Measurements from ENCODE around the gene KIAA1671. TPM values are rescaled to one million over a fixed set of nuclear protein-coding genes. Genes with fewer than 3 reads are reported as not detected.

The KIAA1671 gene
- total RNA-seq, 6 donors from 2014 or later: 30.9 to 57.7 (median 42.1) TPM

- Histone ChIP-seq H3K36me3 (peaks cover 0 to 31% (median 16%) of the 10 kb centered on the region in 4 donors), H3K27ac (no peak overlapping the region), H3K4me3 (no peak overlapping the region), H3K4me1 (no peaks in the 10 kb centered on the region), H3K9me3 (no peaks in the 10 kb centered on the region), H3K27me3 (no peaks in the 10 kb centered on the region)
- ATAC-seq (ENCODE audit: low FRiP score in 2 of 2): no peak
- no peak for TF ChIP-seq POLR2AphosphoS5 (IDR thresholded peaks at IDR 0.05)
- TF ChIP-seq, protein P1, sequence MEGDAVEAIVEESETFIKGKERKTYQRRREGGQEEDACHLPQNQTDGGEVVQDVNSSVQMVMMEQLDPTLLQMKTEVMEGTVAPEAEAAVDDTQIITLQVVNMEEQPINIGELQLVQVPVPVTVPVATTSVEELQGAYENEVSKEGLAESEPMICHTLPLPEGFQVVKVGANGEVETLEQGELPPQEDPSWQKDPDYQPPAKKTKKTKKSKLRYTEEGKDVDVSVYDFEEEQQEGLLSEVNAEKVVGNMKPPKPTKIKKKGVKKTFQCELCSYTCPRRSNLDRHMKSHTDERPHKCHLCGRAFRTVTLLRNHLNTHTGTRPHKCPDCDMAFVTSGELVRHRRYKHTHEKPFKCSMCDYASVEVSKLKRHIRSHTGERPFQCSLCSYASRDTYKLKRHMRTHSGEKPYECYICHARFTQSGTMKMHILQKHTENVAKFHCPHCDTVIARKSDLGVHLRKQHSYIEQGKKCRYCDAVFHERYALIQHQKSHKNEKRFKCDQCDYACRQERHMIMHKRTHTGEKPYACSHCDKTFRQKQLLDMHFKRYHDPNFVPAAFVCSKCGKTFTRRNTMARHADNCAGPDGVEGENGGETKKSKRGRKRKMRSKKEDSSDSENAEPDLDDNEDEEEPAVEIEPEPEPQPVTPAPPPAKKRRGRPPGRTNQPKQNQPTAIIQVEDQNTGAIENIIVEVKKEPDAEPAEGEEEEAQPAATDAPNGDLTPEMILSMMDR (IDR thresholded peaks at IDR 0.05): no peak
- no peak for TF ChIP-seq EP300 (IDR thresholded peaks at IDR 0.05)
- TF ChIP-seq POLR2A (IDR thresholded peaks at IDR 0.05): no peak
- 90% methylated on average over 8 of the region's 8 CpGs for WGBS, 2 donors
- DNase-seq: no peak
Observed at GRCh38 chr22:25038239-25038638, 85.7 kb downstream of the KIAA1671 start.

GRCh38 chr22:25038771-25039170 is 86.3 kb downstream of the KIAA1671 start:
- no peak for DNase-seq
- no peak for ATAC-seq (ENCODE audit: low FRiP score in 2 of 2)
- 86 to 95% methylated on average over 11 to 15 of the region's 15 CpGs for WGBS, 2 donors

GRCh38 chr22:25039255-25039654 is 86.7 kb downstream of the KIAA1671 start:
- no peak for DNase-seq
- Histone ChIP-seq H3K4me3 (no peak overlapping the region), H3K27ac (no peak overlapping the region)

More at GRCh38 chr22:25038771-25039170, 86.3 kb downstream of the KIAA1671 start:
- H3K27ac ChIP-seq: no peak overlapping the region
- H3K36me3 ChIP-seq: peaks cover 0 to 31% (median 16%) of the 10 kb centered on the region in 4 donors
- H3K9me3 ChIP-seq: no peaks in the 10 kb centered on the region
- no peaks in the 10 kb centered on the region for H3K4me1 ChIP-seq
- no peak overlapping the region for H3K4me3 ChIP-seq
- no peak for TF ChIP-seq POLR2AphosphoS5 (IDR thresholded peaks at IDR 0.05)
- TF ChIP-seq POLR2A (IDR thresholded peaks at IDR 0.05): no peak
- TF ChIP-seq EP300 (IDR thresholded peaks at IDR 0.05): no peak
- TF ChIP-seq, protein P1 (IDR thresholded peaks at IDR 0.05): no peak
- no peaks in the 10 kb centered on the region for H3K27me3 ChIP-seq

DNA sequence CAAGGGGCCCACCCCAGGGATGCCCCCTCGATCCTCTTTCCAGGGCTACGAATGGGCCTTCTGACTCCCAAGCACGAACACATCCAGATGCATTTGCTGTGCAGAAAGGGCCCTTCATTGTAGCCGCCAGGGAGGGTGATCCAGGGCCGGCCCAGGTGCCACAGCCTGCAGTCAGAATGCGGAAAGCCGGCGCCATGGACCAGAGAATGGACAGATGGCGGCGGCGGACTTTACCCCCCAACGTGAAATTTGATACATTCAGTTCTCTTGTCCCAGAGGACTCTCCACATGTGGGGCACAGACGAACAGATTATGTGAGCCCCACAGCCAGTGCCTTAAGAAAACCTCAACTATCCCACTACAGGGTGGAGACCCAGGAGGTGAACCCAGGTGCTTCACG is 87.2 kb downstream of the KIAA1671 start:
- WGBS, 2 donors: 87 to 96% methylated on average over 12 to 14 of the region's 14 CpGs
- TF ChIP-seq POLR2AphosphoS5 (IDR thresholded peaks at IDR 0.05) (no peak), EP300 (IDR thresholded peaks at IDR 0.05) (no peak), POLR2A (IDR thresholded peaks at IDR 0.05) (no peak)
- TF ChIP-seq, protein P1 (IDR thresholded peaks at IDR 0.05): no peak
- Histone ChIP-seq H3K27ac (no peak overlapping the region), H3K36me3 (peaks cover 0 to 26% (median 16%) of the 10 kb centered on the region in 4 donors), H3K4me3 (no peak overlapping the region), H3K27me3 (no peaks in the 10 kb centered on the region), H3K9me3 (no peaks in the 10 kb centered on the region), H3K4me1 (no peaks in the 10 kb centered on the region)
- DNase-seq (no peak), ATAC-seq (ENCODE audit: low FRiP score in 2 of 2) (no peak)

More at GRCh38 chr22:25039255-25039654, 86.7 kb downstream of the KIAA1671 start:
- Histone ChIP-seq H3K9me3 (no peaks in the 10 kb centered on the region), H3K27me3 (no peaks in the 10 kb centered on the region), H3K36me3 (peaks cover 0 to 28% (median 16%) of the 10 kb centered on the region in 4 donors), H3K4me1 (no peaks in the 10 kb centered on the region)
- WGBS, 2 donors: 90 to 98% methylated on average over 8 to 17 of the region's 17 CpGs
- no peak for ATAC-seq (ENCODE audit: low FRiP score in 2 of 2)
- TF ChIP-seq POLR2AphosphoS5 (IDR thresholded peaks at IDR 0.05): no peak

DNA sequence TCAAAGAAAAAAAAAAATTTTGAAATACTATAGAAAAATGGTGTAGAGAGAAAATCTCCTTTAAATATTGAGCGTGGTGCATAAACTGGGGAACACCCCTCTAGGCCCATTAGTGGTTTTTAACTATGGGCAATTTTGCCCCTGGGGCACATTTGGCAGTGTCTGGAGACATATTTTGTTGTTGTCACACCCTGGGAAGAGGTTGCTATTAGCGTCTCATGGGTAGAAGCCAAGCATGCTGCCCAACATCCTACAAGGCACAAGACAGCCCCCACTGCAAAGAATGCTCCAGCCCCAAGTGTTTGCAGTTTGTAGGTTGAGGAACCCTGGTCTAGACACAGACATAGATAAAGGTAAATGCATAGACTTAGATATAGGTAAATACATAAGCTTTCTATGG is 92.6 kb downstream of the KIAA1671 start:
- 66 to 80% methylated on average over 2 of the region's 2 CpGs for WGBS, 2 donors
- H3K9me3 ChIP-seq: no peaks in the 10 kb centered on the region
- ATAC-seq (ENCODE audit: low FRiP score in 2 of 2): no peak
- H3K27me3 ChIP-seq: no peaks in the 10 kb centered on the region
- no peak for DNase-seq
- no peaks in the 10 kb centered on the region for H3K4me1 ChIP-seq
- H3K27ac ChIP-seq: no peak overlapping the region
- TF ChIP-seq POLR2A (IDR thresholded peaks at IDR 0.05) (no peak), POLR2AphosphoS5 (IDR thresholded peaks at IDR 0.05) (no peak), EP300 (IDR thresholded peaks at IDR 0.05) (no peak)
- TF ChIP-seq, protein P1 (IDR thresholded peaks at IDR 0.05): no peak
- H3K36me3 ChIP-seq: peaks cover 0 to 22% (median 8%) of the 10 kb centered on the region in 4 donors
- no peak overlapping the region for H3K4me3 ChIP-seq
